Measurements from ENCODE around the gene SLC24A4.

The SLC24A4 gene

DNA sequence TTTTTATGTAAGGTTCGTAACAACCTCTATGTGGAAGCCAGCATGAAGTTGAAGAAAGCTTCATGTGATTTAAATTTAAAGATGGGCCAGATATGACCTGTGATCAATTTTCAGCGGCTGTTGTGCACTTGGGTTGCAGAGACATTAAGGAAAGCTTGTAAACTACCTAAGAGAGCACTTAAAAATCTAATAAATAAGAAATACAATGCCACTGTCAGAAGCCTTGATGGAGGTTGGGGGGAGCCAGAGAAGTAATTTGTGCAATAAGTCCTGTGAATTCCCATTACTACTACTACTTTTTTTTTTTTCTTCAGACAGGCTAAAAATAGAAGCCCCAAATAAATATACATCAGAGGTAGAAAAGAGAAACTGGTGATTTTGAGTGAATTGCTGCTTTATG, 30.3 kb upstream of the SLC24A4 start:
- H3K36me3 ChIP-seq (ENCODE audit: control insufficient read depth, insufficient read depth, low read length), result no peaks in the 10 kb centered on the region
- no peaks in the 10 kb centered on the region; the same call in none of the 2 replicates for H3K27me3 ChIP-seq (replicated peaks; ENCODE audit: control insufficient read depth, insufficient read depth, low read length)

DNA sequence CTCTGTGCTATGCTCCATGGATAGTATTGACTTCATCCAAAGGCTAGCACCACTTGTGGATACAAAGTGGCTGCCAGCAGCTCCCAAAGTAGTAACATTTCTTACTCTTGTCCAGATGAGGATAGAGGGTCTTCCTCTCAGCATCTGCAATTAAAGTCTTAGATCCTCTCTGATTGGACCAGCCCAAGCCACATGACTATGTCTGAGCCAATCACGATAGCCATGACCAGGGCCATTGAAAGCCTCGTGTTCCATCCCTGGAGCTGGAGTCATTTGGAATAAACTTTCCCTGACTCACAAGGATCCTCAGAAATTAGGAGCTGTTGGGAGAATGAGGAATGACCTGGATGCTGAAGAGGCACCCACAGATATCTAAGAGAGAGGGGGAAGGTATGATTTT, 28.5 kb upstream of the SLC24A4 start:
- Histone ChIP-seq H3K27me3 (replicated peaks; ENCODE audit: control insufficient read depth, insufficient read depth, low read length) (no peaks in the 10 kb centered on the region; the same call in 1 of the 2 replicates), H3K36me3 (ENCODE audit: control insufficient read depth, insufficient read depth, low read length) (no peaks in the 10 kb centered on the region), H3K4me3 (replicated peaks; ENCODE audit: low read depth, low read length) (no peak overlapping the region)
- no peak for DNase-seq (ENCODE audit: extremely low read depth, insufficient read length)
- TF ChIP-seq, protein P1, sequence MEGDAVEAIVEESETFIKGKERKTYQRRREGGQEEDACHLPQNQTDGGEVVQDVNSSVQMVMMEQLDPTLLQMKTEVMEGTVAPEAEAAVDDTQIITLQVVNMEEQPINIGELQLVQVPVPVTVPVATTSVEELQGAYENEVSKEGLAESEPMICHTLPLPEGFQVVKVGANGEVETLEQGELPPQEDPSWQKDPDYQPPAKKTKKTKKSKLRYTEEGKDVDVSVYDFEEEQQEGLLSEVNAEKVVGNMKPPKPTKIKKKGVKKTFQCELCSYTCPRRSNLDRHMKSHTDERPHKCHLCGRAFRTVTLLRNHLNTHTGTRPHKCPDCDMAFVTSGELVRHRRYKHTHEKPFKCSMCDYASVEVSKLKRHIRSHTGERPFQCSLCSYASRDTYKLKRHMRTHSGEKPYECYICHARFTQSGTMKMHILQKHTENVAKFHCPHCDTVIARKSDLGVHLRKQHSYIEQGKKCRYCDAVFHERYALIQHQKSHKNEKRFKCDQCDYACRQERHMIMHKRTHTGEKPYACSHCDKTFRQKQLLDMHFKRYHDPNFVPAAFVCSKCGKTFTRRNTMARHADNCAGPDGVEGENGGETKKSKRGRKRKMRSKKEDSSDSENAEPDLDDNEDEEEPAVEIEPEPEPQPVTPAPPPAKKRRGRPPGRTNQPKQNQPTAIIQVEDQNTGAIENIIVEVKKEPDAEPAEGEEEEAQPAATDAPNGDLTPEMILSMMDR (IDR thresholded peaks at IDR 0.05; ENCODE audit: insufficient read depth, low read length, poor library complexity, severe bottlenecking), result no peak

More for the DNA sequence above, 30.3 kb upstream of the SLC24A4 start:
- no peak overlapping the region for H3K4me3 ChIP-seq (replicated peaks; ENCODE audit: low read depth, low read length)
- DNase-seq (ENCODE audit: extremely low read depth, insufficient read length), result no peak
- TF ChIP-seq, protein P1 (IDR thresholded peaks at IDR 0.05; ENCODE audit: insufficient read depth, low read length, poor library complexity, severe bottlenecking), result no peak

DNA sequence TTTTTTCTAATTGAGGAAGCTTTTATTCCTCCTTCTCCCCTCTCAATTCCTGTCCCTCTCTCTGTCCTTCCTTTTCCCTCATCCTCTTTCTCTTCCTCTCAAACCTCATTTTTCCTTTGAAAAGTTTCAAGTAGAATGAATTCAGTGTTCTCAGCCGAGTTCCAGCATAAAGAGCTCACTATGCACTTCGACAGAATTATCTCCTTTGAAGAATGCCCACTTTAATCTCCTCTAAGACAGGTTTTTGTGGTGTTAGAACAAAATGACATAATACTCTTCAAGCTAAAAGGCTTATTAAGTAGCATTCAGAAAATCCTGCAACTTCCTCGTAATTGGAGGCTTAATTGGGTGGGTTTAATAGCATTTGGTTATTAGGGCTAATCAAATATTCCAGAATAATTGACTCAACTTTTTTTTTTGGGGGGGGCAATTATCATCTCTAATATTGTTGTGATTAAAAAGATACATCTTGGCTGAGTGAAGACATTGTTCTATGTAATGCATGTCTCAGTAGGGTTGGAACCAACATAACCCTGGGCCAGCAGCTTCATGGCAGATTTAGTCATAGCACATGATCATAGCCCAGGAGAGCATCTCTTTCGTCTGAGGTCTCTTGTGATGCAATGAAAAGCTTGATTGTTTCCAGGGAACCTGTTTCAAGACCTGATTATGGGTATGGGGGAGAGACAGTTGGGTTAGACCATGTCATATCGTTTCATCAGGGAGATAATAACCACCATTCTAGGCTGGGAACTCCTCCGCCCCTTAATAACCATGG, 25.0 kb upstream of the SLC24A4 start:
- TF ChIP-seq, protein P1 (IDR thresholded peaks at IDR 0.05; ENCODE audit: insufficient read depth, low read length, poor library complexity, severe bottlenecking), result no peak

DNA sequence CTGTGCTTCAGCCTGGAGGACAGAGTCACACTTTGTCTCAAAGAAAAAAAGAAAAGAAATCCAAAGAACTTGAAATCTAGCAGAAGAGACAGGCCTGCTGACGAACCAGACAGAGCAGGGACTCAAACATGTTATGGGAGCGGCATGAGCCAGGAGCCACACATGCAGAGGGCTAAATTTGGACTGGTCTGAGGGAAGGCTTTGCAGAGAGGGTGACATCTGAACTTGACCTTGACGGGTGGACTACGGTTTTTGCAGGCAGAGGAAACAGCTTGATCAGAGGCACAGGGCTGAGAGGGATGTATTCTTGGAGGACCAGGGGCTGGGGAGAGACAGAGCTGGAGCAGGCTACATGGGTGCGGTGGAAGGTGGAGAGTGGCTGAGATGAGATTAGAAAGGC, 20.5 kb upstream of the SLC24A4 start:
- TF ChIP-seq, protein P1 (IDR thresholded peaks at IDR 0.05; ENCODE audit: insufficient read depth, low read length, poor library complexity, severe bottlenecking), result no peak
- Histone ChIP-seq H3K4me3 (replicated peaks; ENCODE audit: low read depth, low read length) (no peak overlapping the region), H3K27me3 (replicated peaks; ENCODE audit: control insufficient read depth, insufficient read depth, low read length) (no peaks in the 10 kb centered on the region; the same call in none of the 2 replicates), H3K36me3 (ENCODE audit: control insufficient read depth, insufficient read depth, low read length) (no peaks in the 10 kb centered on the region)
- DNase-seq (ENCODE audit: extremely low read depth, insufficient read length), result no peak

More for the DNA sequence above, 25.0 kb upstream of the SLC24A4 start:
- H3K36me3 ChIP-seq (ENCODE audit: control insufficient read depth, insufficient read depth, low read length), result no peaks in the 10 kb centered on the region
- no peak overlapping the region for H3K4me3 ChIP-seq (replicated peaks; ENCODE audit: low read depth, low read length)
- DNase-seq (ENCODE audit: extremely low read depth, insufficient read length), result no peak
- H3K27me3 ChIP-seq (replicated peaks; ENCODE audit: control insufficient read depth, insufficient read depth, low read length), result no peaks in the 10 kb centered on the region; the same call in none of the 2 replicates

DNA sequence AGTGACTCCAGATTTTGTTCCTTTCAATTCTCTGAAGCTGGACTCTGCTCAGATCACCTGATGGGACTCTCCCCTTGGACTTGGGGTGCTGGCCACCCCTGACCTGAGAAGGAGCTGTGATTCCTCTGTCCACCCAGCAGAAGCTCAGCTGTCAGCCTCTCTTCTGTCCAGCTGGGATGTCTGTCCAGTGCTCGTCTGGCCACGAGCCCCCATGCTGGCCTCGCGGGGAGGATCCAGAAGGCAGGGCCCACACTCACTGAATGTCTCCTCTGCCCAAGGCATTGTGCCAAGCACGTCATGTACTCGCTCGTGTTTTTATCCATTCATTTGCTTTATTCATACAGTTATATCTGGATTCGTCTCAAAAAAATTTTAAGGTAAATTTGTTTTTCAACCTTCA, 14.2 kb upstream of the SLC24A4 start:
- Histone ChIP-seq H3K4me3 (replicated peaks; ENCODE audit: low read depth, low read length) (no peak overlapping the region), H3K36me3 (ENCODE audit: control insufficient read depth, insufficient read depth, low read length) (no peaks in the 10 kb centered on the region), H3K27me3 (replicated peaks; ENCODE audit: control insufficient read depth, insufficient read depth, low read length) (no peaks in the 10 kb centered on the region; the same call in 1 of the 2 replicates)
- DNase-seq (ENCODE audit: extremely low read depth, insufficient read length), result no peak
- TF ChIP-seq, protein P1 (IDR thresholded peaks at IDR 0.05; ENCODE audit: insufficient read depth, low read length, poor library complexity, severe bottlenecking), result no peak
